ENCODE measurements around the gene DDI2.

DNA sequence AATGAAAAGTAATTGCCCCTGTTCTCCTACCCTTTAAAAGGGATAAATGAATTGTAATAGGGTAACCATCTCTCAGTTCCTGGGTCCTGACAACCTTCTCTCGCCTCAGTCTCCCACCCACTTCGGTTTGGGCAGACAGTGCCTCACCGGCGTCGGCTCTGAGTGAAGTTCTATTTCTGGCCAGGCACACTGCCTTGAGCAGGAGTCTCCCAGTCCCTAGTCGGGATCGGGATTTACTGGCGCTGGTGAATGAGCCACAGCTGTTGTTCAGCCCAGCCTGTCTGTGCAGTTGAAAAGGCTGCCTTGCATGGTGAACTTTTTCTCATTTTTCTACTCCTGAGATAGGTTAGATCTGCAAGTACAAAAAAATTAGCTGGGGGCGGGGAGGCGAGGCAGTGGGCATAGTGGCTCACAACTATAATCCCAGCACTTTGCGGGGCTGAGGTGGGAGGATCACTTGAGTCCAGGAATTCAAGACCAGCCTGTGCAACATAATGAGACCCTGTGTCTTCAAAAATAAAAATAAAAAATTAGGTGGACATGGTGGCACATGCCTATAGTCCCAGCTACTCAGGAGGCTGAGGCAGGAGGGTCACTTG, 74.3 kb downstream of the DDI2 start:
- no peak for TF ChIP-seq EZH2 (IDR thresholded peaks at IDR 0.05; ENCODE audit: borderline replicate concordance, low read depth, low read length, severe bottlenecking)
- TF ChIP-seq, protein P1, sequence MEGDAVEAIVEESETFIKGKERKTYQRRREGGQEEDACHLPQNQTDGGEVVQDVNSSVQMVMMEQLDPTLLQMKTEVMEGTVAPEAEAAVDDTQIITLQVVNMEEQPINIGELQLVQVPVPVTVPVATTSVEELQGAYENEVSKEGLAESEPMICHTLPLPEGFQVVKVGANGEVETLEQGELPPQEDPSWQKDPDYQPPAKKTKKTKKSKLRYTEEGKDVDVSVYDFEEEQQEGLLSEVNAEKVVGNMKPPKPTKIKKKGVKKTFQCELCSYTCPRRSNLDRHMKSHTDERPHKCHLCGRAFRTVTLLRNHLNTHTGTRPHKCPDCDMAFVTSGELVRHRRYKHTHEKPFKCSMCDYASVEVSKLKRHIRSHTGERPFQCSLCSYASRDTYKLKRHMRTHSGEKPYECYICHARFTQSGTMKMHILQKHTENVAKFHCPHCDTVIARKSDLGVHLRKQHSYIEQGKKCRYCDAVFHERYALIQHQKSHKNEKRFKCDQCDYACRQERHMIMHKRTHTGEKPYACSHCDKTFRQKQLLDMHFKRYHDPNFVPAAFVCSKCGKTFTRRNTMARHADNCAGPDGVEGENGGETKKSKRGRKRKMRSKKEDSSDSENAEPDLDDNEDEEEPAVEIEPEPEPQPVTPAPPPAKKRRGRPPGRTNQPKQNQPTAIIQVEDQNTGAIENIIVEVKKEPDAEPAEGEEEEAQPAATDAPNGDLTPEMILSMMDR (IDR thresholded peaks at IDR 0.05; ENCODE audit: borderline replicate concordance, extremely low read depth, low read length, poor library complexity, severe bottlenecking) = no peak
